Heart right ventricle (tissue), 16 donors: ENCODE measurements around the gene OR11L1. TPM values are rescaled to one million over a fixed set of nuclear protein-coding genes. Genes with fewer than 3 reads are reported as not detected.

ENCODE experiments used
- ATAC-seq, 8 donors: fragments of 200-7000 bp; cut with Tn5 transposase; one replicate each; pipeline ENCODE4 v1.9.1; 2020; ENCODE audit warnings: mild to moderate bottlenecking in 8 of 8, moderate library complexity in 8 of 8, moderate number of reproducible peaks in 1 of 8
- DNase-seq, 2 donors: peaks; one replicate each; pipeline ENCODE4 v3.0.0-alpha.2; 2020
- H3K27ac ChIP-seq, 10 donors: fragments of 200-600 bp; sonication (generic) in 2 of 10; one replicate each; pipeline versions ENCODE4 v1.5.0 to v1.8.0; 2020 to 2022; ENCODE audit warnings: mild to moderate bottlenecking in 3 of 10
- H3K27me3 ChIP-seq, 7 donors: fragments of 200-600 bp; one replicate each; pipeline ENCODE4 v1.8.0; 2021 to 2022; ENCODE audit warnings: mild to moderate bottlenecking in 2 of 7
- H3K36me3 ChIP-seq, 9 donors: fragments of 200-600 bp; sonication (generic) in 1 of 9; one replicate each; pipeline versions ENCODE4 v1.5.0 to v1.8.0; 2020 to 2022; ENCODE audit warnings: mild to moderate bottlenecking in 2 of 9
- H3K4me1 ChIP-seq, 9 donors: fragments of 200-600 bp; sonication (generic) in 1 of 9; one replicate each; pipeline versions ENCODE4 v1.5.0 to v1.8.0; 2020 to 2022; ENCODE audit warnings: mild to moderate bottlenecking in 4 of 9
- H3K4me3 ChIP-seq, 10 donors: fragments of 200-600 bp; sonication (generic) in 2 of 10; one replicate each; pipeline versions ENCODE4 v1.5.0 to v1.8.0; 2020 to 2022; ENCODE audit warnings: mild to moderate bottlenecking in 7 of 10, moderate library complexity in 2 of 10
- H3K9me3 ChIP-seq, 11 donors: fragments of 200-600 bp in 10 of 11; sonication (generic) in 2 of 11; one replicate each; pipeline versions ENCODE4 v1.5.0 to v1.8.0; 2013 to 2022; ENCODE audit warnings: mild to moderate bottlenecking in 2 of 11, control low read depth in 1 of 11, moderate library complexity in 1 of 11
- WGBS, 2 donors: extraction: QIAGEN DNeasy Blood & Tissue Kit; methylation state at CpG; one replicate each; pipeline ENCODE4 v1.1.7; 2013; ENCODE audit warnings: inconsistent platforms in 1 of 2; 5-methylcytosine and 5-hydroxymethylcytosine counted together
- intact Hi-C, 10 donors: fragments of 100-400 bp; cut with DNase I; formaldehyde crosslinking; loops; one replicate each; pipeline versions ENCODE4 v1.11.1 to v1.14.2; 2022
- polyA plus RNA-seq, 2 donors: library from polyadenylated mRNA; stranded (reverse); fragments of 200-250 nt; gene quantifications; one replicate each; pipeline ENCODE4 v1.2.3, GENCODE V29; 2013
- total RNA-seq, 10 donors: library from RNA; stranded (reverse); fragmentation: NEBNext Ultra II Directional in 3 of 10; extraction: Animal tissue kit (Norgen Biotek cat#: 25700) in 3 of 10; gene quantifications; one replicate each; pipeline versions ENCODE4 v1.2.1 to v1.2.4, GENCODE V29; 2021 to 2023
- TF ChIP-seq, protein P1 (sequence below), 9 donors: fragments of 200-600 bp; sonication (generic) in 2 of 9; IDR thresholded peaks; one replicate each; pipeline versions ENCODE4 v1.5.0 to v1.8.0; 2021 to 2022; ENCODE audit warnings: antibody characterized with exemption in 9 of 9, mild to moderate bottlenecking in 5 of 9, moderate library complexity in 1 of 9
- donor health status: Arrhythmogenic right ventricular cardiomyopathy.
- donor health status: ischemic (EF 13 %, LVEDD 7.1; RV severe dilation, severe dysfunction).
- donor health status: healthy with polysubstance abuse.
- donor health status: DM: no; HTN: yes; CAD: no.
- donor health status: DM: no; HTN: no; CAD: no.
- donor health status: ischemic (EF 25% LVEDD 6.9; RV normal size, moderate dysfunction).
- donor health status: ischemic (EF 25% LVEDD 5.7; RV mildly dilated, moderate dysfunction).
- donor health status: healthy.
- donor health status: DM: yes; HTN: yes; CAD: no.
- donor health status: Ischemic cardiomyopathy.
- donor health status: ischemic (EF 35%, LVEDD 5.7; RV mildly dilated, moderate dysfunction).
- donor health status: nonischemic (EF 11% LVEDD 7.7; RV severe dilation, severe dysfunction).
- donor health status: DM: yes; HTN: yes; CAD: no.
- donor health status: PGD.
- donor health status: ischemic (EF 29% LVEDD 5.4; RV normal size, mild dysfunction).
- donor health status: nonischemic (EF 23%, LVEDD 6.1; RV moderate dilation, normal function).

The OR11L1 gene
- total and polyA plus RNA-seq, 12 donors = not detected

DNA sequence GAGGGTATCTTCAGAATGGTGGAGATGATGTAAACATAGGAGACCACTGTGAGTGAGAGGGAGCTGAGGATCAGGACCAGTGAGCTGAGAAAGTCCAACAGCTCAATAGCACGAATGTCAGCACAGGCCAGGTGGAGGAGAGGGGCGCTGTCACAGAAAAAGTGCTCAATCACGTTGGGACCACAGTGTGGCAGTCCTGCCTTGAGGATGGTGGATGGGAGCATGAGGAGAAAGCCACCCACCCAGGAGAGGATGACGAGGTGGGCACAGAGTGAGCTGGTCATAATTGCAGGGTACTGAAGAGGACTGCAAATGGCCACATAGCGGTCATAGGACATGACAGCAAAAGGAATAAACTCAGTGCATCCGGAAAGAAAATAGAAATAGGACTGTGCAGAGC lies 8.1 kb downstream of the OR11L1 start:
- Histone ChIP-seq H3K27ac (no peak overlapping the region), H3K9me3 (no peaks in the 10 kb centered on the region), H3K4me3 (no peak overlapping the region), H3K36me3 (no peaks in the 10 kb centered on the region), H3K4me1 (no peaks in the 10 kb centered on the region), H3K27me3 (no peaks in the 10 kb centered on the region)
- TF ChIP-seq, protein P1, sequence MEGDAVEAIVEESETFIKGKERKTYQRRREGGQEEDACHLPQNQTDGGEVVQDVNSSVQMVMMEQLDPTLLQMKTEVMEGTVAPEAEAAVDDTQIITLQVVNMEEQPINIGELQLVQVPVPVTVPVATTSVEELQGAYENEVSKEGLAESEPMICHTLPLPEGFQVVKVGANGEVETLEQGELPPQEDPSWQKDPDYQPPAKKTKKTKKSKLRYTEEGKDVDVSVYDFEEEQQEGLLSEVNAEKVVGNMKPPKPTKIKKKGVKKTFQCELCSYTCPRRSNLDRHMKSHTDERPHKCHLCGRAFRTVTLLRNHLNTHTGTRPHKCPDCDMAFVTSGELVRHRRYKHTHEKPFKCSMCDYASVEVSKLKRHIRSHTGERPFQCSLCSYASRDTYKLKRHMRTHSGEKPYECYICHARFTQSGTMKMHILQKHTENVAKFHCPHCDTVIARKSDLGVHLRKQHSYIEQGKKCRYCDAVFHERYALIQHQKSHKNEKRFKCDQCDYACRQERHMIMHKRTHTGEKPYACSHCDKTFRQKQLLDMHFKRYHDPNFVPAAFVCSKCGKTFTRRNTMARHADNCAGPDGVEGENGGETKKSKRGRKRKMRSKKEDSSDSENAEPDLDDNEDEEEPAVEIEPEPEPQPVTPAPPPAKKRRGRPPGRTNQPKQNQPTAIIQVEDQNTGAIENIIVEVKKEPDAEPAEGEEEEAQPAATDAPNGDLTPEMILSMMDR (IDR thresholded peaks at IDR 0.05) = no peak
- 65 to 66% methylated on average over 6 of the region's 6 CpGs for WGBS, 2 donors
- no peak for ATAC-seq
- intact Hi-C loops = no loop called here
- DNase-seq = no peak

DNA sequence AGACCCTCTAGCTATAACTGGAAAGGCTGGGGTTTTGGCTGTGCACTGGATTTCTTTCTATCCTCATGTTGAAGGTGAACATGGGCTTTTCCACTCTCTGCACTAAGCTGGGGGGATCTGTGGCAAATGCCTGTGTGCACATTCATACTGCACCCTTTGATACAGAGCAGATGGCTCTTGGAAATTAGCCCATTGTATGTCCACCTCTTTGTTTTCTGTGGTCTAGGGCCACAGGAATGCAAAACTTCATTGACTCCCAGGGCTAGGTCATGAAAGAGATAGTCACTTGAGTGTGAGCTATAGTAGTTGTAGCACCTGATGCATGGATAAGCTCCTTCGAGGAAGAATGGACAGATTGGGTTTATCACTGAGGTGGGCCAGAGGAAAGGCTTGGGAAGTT lies 12.0 kb downstream of the OR11L1 start:
- ATAC-seq (no peak), DNase-seq (no peak)
- TF ChIP-seq, protein P1 (IDR thresholded peaks at IDR 0.05) = no peak
- no peaks in the 10 kb centered on the region for H3K36me3 ChIP-seq
- H3K27me3 ChIP-seq = no peaks in the 10 kb centered on the region
- H3K4me1 ChIP-seq = no peaks in the 10 kb centered on the region
- no peak overlapping the region for H3K27ac ChIP-seq
- H3K9me3 ChIP-seq = no peaks in the 10 kb centered on the region
- intact Hi-C loops = no loop called here
- H3K4me3 ChIP-seq = no peak overlapping the region
- 29 to 33% methylated on average over 1 of the region's 1 CpG for WGBS, 2 donors

DNA sequence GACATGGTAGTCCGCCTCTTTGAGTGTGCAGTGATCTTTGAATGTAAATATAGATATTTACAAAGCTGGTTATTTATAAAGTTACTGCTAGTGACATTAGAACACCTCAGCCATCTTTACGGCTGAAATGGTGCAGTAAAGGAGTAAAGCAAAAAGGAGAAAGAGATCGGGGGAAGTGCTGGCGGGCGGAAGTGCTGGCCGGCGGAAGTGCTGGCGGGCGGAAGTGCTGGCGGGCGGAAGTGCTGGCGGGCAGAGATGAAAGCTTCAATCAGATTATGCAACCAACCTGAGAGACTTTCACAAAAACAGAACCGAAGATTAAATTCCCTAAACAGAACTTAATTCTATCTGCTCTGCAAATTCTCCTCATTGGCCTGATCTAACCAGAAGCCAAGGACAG lies 16.3 kb downstream of the OR11L1 start:
- no peak for ATAC-seq
- H3K27me3 ChIP-seq = no peaks in the 10 kb centered on the region

DNA sequence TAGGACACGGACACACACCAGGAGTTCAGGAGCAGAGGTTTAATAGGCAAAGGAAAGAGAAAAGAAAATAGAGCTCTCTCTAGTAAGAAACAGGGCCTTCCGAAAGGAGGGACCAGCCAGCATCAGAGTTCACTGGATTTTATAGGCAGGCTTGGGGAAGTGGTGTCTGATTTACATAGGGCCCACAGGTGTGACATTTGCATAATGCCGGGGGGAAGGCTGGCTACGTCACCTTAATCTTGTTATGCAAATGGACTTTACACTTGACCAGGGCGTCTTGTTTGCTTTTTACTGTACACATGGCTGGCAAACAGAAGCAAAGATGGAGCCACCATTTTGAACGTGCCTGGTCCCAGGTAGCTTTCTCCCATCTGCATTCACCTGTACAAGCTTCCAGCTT lies 17.7 kb downstream of the OR11L1 start, which contains the start of gene OR14A16:
TSS of gene OR14A16 (minus strand) at position 97 of the 400 bp plus-strand sequence. CDS start 8,390 bp downstream, outside the sequence.
- 52 to 56% methylated on average over 6 of the region's 6 CpGs for WGBS, 2 donors
- Histone ChIP-seq H3K9me3 (peaks cover 0 to 2% (median 0%) of the 10 kb centered on the region in 11 donors), H3K27me3 (no peaks in the 10 kb centered on the region), H3K4me1 (no peaks in the 10 kb centered on the region), H3K4me3 (no peak within 1 kb of the TSS), H3K27ac (no peak within 1 kb of the TSS), H3K36me3 (no peaks in the 10 kb centered on the region)
- ATAC-seq (no peak), DNase-seq (no peak)
- intact Hi-C loops = no loop called here
- TF ChIP-seq, protein P1 (IDR thresholded peaks at IDR 0.05) = no peak

More for the DNA sequence above, 16.3 kb downstream of the OR11L1 start:
- Histone ChIP-seq H3K4me1 (no peaks in the 10 kb centered on the region), H3K36me3 (no peaks in the 10 kb centered on the region), H3K27ac (no peak overlapping the region), H3K9me3 (peaks cover 0 to 2% (median 0%) of the 10 kb centered on the region in 11 donors), H3K4me3 (no peak overlapping the region)
- no peak for DNase-seq
- TF ChIP-seq, protein P1 (IDR thresholded peaks at IDR 0.05) = no peak
- WGBS, 2 donors = 72 to 94% methylated on average over 13 of the region's 13 CpGs
- intact Hi-C loops = no loop called here
